Retina (tissue), 1 donor: Measurements from ENCODE around the gene CDX1.

Experiments used
- DNase-seq: peaks from one replicate; pipeline ENCODE4 v3.0.0-alpha.2; 2016

The CDX1 gene

DNA sequence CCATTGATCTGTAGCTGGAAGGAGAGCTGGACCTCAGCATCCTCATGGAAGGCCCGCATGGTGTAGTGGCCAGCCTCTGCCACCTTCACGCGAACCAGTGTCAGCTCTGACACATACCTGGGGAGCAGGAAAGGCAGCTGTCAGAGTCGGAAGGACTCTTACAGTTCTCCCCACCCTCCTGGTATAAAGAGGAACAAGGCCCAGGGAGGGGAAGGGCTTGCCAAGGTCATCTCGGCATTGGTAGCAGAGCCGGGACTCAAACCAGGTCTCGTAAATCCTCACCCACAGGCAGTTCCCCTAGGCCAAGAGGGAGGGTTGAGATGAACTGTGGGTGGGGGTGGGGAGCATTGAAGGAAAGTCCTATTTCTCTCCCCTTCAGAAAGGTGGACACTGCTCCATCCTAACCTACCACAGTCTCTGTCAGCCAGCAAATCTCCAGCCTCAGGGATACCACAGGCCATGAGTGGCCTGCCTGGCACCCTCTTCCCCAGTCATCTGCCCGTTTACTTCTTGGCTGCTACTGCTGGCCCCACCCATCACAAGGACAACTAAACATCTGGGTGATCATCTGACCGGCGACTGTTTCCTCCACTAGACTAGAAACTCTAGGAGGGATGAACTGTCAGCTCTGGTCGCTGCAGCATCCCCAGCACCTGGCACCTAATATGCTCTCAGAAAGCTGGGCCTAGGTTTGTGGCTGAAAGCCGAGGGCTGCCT is 34.4 kb upstream of the CDX1 start:
- no peak for DNase-seq

DNA sequence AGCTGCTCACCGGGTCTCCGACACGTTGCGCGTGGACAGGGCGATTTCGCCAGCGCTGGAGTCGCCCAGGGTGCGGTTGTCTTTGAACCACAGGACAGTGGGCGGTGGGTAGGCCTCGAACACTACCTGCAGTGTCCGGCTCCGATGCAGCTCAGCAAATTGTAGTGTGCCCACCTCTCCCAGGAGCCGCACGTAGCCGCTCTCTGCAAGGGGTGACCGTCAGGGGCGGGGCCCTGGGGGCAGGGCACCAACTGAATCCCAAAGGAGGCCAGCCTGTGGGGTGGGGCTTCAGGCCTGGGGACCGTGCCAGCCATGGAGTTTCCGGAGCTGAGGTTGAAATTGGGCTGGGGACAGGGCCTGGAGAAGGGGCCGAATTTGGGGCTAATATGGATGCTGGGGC is 33.8 kb upstream of the CDX1 start:
- DNase-seq = no peak

DNA sequence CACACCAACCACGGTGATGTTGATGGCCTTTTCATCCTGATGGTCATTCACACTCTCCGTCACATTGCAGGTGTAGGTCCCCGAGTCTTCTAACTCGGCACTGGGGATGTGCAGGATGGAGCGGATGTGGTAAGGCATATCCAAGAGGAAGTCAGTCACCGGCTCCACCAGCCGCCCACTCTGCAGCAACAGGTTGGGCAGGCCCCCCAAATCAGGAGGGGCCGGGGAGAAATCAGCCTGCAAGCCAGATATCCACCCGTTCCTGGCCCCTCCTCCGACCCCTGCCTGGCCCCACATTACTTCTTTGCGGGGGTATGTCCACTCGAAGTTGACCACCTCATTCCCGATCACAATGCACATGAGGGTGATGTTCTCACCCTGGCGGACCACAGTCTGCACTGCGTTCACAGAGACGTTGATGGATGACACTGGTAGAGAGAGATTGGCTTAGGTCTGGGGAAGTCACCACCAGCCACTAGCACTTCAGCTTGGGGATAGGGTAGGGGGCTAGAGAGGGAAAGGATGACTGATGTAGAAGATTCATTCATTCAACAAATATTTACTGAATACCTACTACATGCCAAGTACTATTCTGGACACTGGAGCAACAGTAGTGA is 32.9 kb upstream of the CDX1 start:
- no peak for DNase-seq

DNA sequence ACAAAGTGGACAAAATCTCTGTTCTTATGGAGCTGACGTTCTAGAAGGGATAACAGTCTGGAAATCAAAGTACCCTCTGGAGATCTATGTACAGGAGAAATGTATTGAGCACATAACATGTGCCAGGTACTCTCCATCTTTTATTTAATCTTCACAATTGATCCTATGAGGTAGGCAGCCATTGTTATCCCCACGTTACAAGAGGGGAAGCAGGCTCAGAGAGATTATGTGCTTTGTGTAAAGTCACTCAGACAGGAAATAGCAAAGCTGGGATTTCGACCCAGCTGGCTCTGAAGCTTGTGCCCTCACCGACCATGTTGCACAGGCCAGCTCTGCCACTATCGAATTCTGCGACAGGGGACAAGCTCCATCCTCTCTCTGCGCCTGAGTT is 32.4 kb upstream of the CDX1 start:
- no peak for DNase-seq

DNA sequence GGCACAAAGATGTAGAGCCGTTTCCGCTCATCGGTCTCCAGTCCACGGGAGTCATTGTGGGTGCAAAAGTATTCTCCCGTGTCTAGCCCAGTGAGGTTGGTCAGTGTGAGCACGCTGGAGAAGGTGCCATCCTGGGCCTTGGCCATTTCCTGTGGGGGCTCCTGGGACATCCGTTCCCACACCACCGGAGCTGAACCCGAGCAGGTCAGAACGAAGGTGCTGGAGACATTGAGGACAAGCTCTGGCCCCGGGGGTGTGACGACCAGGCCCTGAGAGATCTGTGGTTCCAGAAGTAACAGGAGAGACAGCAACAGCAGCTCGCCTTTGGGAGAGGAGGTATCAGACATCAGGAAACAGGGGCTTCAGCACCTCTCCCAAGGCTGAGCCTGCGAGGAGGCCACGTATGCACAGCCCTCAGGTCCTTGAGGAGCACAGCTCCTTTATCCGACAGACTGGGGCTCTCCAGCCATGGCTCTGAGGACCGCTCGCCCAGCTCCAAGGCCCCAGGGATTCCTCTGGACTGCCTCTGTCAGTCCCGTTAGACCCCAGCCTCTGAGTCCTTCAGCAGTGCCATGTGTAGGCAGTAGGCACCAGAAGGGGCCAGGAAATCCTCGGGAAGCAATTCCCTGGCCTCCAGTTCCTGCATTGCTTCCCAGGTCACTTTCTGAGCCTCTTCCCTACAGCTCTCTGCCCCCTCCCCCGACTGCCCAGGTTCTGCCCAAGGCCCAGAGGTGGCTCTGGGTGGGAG is 30.8 kb upstream of the CDX1 start:
- DNase-seq = peak; percentile 59

DNA sequence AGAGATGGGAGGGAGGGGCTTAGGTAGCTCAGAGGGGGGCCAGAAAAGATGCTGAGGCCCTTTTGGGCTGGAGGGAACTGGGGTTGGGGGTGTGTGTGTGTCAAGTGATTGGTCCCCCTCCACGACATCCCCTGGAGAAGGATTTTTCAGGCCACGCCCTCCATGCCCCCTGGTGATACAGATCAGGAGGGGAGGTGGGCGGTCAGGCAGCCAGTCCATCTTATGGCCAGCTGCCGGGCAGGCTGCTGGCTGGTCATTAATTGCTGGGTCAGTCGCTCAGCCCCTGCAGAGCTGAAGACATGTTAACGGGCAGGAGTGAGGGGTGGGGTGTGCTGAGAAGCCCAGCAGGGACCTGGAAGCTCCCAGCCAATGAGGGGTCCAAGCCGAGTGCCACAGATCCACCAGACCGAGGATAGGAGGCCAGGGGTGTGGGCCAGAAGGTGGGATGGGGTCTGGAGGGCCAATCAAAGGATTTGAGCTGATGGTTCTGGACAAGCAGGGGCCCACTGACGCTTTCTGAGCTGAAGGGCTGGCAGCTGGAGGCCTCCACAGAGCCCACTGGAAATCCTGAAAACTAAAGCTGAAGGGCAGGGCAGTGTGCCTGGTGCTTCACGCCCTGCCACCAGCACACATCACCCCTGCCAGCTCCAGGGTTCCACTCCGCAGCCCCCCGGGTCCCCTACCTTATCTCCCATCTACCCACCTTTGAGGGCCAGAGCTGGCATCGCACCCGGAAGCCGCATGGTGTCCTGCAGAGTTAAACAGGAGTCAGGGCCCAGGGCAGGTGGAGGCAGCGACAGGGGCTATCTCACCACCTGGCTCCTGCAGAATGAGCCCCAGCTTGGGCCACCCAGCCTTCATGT is 30.0 kb upstream of the CDX1 start:
- peak; percentile 85 for DNase-seq

DNA sequence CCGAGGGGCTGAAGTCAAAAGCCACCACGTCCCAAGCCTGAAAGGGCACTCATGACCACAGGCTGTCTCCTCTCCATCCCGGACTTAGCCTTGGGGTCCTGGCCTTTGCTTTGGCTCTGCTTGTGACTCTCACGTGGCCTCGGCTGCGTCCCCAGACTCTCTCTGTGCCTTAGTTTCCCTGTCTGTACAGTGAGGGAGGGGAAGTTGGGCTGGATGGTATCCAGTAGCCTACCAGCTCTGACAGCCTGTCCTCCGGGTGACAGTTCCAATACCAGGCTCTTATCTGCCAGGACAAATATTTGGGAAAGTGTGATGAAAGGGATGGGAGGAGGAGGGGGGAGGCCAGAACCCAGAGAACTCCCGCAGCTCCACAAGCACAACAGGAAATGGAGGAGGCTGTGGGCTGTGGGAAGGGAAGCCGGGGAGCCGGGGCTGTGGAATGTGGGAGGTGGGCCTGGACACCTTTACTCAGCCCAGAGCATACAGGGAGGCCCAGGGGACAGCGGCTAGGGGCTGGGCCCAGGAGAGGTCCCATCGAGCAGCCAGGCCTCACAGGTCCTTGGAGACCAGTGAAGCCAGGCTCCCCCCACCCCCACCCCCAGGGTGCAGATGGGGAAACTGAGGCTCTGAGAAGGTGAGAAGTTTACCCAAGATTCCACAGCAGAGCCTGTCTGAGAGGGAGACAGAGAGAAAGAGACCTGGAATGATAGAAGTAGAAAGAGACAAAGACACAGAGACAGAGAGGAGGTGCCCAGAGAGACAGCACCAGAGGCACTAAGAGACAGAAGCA is 29.2 kb upstream of the CDX1 start:
- no peak for DNase-seq

DNA sequence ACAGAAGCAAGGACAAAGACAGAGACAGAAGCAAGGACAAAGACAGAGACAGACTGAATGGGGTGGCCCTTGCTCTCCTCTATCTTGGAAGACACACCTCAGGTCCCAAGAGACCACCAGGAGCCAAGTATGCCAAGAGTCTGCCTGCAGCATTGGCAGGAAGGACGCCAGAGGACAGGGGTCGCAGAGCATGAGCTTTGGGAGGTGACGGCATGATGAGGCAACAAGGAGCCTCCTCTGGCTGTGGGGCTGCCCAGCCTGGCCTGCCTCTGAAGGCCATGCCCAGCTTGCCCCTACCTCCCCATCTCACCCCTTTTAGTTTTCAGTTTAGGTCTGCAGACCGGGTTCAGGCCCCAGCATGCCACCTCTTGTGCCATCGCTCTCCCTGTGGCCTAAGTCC is 28.6 kb upstream of the CDX1 start:
- no peak for DNase-seq

DNA sequence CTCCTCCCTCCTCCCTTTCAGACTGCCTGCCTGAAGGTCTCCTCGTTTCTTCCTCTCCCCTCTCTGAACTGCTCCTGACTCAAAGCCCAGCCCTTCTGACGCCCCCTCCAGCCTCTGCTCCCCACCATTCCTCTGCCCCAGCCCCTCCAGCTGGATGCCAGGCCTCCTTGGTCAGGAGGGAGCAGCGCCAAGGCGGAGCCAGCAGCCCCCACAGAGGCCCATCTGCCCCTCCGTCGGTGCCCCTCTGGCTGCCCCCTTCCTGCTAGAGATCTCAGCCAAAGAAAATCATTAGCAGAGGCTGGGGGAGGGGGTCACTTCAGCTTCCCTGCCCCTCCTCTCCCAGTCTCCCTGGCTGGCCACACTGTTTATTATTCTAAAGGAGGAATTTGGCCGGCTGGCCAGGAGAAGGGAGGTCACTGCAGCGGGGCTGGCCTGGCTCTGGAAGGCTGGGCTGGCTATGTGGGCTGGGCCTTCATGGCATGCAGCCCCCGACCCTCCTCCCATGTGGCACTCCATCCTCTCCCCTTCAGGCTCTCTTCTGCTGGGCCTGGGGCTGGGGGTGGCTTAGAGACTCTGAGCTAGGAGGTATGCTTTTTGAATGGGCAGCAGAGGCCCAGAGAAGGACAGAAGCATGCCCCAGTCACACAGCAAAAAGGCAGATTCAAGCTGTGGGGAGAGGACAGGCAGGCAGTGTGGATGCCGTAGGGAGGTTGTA is 27.9 kb upstream of the CDX1 start:
- peak; percentile 87 for DNase-seq

DNA sequence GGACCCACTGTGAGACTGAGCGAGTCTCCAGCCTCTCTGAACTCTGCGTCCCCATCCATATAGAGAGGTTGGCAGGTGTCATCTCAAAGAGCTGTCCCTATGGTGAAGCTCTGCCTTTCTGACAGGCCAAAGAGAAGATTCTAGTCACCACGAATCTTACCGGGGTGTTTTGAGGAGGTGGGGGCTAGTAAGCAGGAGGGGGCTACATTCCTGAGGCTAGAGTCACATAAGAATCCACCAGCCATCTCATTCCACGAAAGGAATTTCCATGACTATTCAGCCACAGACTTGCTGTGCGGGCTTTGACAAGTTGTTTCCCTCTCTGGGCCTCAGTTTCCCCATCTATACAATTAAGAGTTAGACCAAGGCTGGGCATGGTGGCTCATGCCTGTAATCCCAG is 27.2 kb upstream of the CDX1 start:
- no peak for DNase-seq

DNA sequence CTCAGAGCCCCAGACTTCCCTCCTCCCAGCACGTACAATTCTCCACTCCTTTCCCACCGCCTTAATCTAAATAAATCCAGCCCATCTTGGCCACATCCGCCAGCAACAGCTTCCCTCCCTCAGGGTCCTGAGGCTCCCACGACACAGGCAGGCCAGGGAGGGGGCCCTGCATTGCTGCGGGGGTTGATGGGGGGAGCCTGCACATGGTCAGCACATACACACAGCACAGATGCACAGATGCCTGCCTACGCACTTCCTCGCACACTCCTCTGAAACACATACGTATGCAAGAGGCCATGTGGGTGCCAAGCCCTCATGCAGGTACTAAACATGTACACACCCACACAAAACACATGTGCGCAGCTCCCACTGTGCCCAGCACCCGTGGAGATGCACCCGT is 25.7 kb upstream of the CDX1 start:
- DNase-seq = no peak

DNA sequence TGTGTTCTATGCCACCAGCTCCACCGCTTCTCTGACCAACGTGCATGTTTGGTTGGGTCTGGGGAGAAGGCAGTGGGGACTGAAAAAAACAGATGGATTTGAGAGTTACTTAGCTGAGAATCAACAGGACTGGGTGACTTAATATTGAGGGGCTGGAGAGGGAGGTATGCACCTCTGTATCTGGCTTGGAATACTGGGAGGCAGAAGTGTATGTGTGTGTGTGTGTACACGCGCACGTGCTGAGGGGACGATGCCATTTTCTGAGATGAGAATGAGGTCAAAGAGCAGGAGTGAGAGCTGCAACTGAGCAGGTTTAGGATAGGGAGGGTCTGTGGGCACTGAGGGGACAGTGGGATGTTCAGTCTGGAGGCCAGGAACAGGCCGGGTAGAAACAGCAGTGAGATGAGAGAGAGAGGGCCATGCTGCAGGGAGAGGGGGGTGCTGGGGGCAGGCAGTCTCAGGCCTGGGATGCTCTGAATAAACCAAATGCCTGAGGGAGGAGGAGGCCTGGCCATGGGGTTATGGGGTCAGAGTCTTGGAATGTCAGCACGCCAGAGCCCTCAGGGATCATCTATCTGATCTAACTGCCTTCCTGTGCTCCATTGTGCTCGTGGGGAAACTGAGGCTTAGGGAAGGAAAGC is 24.9 kb upstream of the CDX1 start:
- no peak for DNase-seq

DNA sequence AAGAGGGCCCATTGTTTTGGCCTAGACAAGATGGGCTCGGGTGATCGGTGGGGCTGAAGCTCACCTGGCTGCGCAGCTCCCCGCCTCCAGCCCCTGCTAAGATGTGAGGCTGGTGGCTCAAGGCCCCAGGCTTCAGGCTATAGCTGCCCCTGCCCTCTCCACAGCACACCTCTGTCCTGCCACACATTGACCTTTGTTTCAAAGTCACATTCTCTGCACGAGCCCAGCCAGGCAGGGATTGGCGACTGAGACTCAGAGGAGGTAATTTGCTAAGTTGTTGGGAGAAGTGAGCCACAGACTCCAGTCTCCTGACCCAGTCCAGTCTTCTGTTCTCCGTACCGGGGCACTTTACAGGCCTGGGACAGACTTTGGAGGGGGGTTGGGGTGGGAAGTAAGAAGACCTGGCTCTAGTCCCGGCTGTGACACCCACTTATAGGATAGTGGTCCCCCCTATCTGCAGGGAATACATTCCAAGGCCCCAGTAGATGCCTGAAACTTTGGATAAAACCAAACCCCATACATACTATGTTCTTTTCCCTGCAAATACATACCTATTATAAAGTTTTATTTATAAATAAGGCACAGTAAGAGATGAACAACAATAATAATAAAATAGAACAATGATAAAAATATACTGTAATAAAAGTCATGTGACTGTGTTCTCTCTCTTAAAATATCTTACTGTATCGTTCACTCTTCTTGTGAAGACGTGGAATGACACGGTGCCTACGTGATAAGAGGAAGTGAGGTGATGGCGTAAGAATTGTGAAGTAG is 24.2 kb upstream of the CDX1 start:
- DNase-seq = no peak

DNA sequence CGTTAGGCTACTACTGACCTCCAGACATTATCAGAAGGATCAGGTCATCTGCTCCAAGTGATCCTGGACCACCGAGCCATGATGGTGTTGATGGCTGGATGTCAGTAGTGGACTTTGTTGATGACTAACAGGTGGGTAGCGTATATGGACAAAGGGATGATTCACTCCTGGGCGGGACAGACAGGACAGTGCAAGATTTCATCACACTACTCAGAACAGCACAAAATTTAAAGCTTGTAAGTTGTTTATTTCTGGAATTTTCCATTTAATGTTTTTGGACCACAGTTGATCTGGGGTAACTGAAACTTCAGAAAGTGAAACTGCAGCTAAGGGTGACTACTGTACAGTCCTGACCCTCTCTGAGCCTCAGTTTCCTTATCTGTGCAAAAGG is 23.6 kb upstream of the CDX1 start:
- DNase-seq = no peak

DNA sequence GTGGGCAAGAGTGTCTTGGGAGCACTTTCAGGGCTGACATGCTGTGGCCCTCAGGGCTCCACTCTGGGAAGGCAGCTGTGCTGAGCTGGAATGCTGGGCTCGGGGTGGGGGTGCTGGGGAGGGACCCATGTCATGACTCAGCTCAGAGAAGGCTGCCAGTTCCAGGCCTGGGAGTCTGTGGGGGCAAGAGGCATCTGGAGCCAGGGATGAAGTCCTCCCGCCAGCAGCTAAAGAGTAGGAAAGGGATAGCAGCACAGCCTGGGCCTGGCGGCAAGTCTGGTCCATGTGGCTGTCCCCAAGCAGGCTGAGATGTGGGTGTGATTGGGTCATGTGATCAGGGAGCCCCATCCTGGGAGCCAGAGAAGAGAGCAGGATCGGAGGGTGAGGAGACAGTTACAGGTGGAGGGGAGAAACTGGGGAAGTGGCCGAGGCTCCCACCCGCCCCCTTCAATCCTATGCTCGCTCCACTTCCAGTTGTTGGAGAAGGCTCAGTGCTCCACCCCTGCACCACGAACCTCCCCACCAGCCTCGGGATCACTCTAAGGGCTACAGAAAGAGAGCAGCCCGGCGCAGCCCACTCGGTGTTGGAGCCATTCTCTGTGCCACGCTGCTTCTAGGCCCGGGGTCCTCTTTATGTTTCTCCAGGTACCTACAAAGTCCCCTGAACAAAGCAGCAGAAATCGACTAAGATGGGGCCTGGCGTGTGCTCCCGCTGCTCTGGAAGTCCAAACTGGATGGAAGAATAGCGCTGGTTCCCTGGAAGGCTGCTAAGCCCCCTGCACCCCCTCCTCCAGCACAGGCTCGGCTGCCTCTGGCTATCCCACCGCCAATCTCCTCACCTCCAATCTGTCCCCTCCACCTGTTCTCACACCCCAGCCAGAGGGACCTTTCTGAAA is 23.0 kb upstream of the CDX1 start:
- DNase-seq = no peak

DNA sequence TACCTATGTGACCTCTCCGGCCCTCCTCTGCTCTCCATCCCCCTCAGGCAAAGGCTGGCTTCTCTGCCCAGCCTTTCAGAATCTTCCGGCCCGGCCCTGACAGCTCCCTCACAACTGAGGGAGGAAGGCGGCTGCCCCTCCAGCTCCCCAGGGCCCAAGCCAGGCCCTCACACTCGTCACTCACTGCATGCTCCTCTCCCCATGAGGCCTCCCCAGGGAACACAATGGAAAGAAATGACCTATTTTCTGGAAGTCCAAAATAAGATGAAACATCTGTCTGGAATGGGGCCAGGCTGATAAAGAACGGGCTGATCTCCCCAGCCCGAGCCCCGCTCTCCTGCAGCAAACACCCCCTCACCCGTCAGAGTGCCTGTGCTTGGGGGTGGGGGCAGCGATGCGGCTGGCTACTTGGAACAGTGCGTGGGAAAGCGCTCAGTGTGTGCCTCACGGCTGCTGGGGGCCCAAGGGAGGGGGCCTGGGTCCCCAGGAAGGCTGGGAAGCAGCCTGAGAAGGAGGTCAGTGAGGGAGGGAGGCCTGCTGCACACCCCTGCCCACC is 22.3 kb upstream of the CDX1 start:
- peak; percentile 72 for DNase-seq

DNA sequence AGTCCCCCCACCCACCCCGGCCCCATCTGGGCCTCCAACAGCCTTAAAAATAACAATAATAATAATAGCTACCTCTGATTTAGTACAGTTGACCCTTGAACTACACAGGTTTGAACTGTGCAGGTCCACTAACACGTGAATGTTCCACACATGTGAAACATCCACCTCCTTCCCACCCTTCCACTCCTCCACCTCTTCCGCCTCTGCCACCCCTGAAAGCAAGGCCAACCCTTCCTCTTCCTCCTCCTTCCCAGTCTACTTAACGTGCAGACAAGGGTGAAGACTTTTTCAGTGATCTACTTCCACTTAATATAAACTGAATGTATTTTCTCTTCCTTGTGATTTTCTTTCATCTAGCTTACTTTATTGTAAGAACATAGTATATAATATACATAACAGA is 21.7 kb upstream of the CDX1 start:
- DNase-seq = no peak

DNA sequence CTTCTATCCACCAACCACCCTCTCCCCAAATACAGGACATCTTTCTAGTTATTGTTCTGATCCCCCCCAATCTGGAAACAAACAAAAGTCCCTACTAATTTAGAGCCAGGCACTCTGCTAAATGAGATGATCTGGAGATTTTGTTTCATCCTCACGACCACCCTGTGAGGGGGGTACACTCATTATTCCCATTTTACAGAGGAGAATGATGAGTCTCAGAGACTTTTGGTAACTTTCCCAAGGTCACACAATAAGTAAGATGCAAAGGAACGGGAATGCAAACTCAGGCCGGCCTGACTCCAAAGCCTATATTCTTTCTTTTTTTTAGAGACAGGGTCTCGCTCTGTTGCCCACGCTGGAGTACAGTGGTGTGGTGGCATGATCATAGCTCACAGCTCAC is 20.3 kb upstream of the CDX1 start:
- DNase-seq = no peak
